SH-SY5Y (cell line): ENCODE data around the gene DRC3.

Experiments
- GATA2 ChIP-seq: IDR thresholded peaks from 2 replicates; pipeline ENCODE4 v1.6.1; 2011; ENCODE audit warnings: mild to moderate bottlenecking, low read depth, low read length
- GATA3 ChIP-seq: IDR thresholded peaks from 2 replicates; pipeline ENCODE4 v1.6.1; 2011; ENCODE audit warnings: low read depth, mild to moderate bottlenecking, low read length, moderate library complexity

Gene DRC3

DNA sequence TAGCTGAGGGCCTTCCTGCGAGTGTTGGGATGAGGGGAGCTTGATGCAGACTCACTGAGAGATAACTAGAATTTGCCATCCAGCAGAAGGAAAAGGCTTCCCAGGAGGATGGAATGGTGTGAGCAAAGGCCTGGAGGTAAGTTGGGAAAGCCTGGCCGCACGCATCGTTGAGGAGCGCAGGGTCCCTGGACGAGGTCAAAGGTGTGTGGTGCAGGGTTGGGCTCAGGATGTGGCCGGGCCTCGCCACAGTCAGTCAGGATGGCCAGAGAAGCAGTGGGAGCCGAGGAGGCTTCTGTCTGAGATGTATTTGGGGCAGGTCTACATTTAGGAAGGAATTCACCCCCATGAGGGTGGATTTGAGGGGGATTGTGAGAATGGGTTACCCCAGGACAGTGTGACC, 16.4 kb downstream of the DRC3 start:
- TF ChIP-seq GATA3 (no peak), GATA2 (no peak)

DNA sequence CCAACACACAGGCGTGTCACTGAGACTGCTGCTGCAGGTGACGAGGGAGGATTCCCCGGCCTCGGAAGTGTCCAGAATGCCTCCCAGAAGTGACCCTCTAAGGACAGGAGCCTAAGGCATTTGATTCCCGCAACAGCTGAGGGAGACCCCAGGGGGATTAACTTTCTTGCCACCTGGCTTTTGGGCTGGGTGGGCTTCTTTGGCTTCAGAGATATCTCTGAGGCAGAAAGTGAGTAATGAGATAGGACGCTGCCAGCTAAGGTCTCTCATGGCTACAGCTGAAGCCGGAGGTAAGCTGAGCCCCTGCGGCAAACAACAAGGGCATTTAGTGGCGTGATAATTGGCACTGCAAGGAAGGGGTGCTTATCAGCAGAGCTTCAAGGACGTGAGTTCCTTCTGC, 17.0 kb downstream of the DRC3 start:
- no peak for TF ChIP-seq GATA2
- no peak for TF ChIP-seq GATA3

DNA sequence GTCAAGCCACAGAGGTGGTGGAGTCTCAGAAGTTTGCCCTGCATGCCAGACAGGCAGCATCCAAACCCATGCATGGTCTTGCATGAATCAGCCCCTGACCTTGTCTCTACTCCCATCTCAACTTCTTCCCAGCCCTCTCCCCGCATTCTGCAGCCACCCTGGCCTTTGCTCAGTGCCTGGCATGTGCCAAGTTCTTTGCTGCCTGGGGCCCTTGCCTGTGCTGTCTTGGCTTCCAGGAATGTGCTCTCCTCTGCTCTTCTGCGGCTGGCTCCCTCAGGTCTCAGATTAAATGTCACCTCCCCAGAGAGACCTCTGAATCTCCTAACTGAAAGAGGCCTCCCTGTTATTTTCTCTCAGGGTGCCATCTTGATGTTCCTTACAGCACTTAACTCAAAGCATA, 17.6 kb downstream of the DRC3 start:
- no peak for TF ChIP-seq GATA3
- no peak for TF ChIP-seq GATA2

DNA sequence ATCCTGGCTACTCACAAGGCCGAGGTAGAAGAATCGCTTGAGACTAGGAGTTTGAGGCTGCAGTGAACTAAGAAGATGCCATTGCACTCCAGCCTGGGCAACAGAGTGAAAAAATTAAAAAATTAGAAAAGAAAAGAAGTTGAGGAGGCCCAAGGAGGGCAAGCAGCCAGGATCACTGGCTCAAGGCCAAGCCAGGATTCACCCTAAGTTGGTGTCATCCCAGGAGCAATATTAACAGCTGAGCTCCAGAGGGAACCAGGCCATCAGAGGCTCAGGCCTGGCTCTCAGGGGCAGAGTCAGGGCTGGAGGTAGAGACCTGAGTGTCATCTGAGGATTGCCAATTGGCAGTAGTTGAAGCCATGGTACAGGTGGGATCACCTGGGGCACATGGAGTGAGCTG, 20.7 kb downstream of the DRC3 start:
- TF ChIP-seq GATA3, result no peak

DNA sequence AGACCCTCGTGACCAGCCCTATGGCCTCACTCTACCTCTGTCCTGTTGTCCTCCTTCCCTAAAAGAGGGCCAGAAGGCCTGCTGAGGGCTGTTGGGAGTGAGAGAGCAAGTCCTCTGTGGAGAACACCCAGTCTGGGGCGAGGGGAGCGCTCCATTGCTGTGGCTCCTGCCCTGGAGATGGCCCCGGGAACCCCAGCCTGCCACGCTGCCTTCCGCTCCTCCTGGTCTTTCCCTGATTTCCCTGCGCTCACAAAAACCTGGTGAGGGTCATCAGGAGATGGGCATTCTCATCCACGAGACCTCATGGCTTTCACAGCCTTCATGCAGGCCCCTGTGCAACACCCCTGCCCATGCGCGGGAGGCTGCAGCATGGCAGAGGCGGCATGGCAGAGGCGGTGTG, 21.2 kb downstream of the DRC3 start:
- TF ChIP-seq GATA3 (no peak), GATA2 (no peak)

DNA sequence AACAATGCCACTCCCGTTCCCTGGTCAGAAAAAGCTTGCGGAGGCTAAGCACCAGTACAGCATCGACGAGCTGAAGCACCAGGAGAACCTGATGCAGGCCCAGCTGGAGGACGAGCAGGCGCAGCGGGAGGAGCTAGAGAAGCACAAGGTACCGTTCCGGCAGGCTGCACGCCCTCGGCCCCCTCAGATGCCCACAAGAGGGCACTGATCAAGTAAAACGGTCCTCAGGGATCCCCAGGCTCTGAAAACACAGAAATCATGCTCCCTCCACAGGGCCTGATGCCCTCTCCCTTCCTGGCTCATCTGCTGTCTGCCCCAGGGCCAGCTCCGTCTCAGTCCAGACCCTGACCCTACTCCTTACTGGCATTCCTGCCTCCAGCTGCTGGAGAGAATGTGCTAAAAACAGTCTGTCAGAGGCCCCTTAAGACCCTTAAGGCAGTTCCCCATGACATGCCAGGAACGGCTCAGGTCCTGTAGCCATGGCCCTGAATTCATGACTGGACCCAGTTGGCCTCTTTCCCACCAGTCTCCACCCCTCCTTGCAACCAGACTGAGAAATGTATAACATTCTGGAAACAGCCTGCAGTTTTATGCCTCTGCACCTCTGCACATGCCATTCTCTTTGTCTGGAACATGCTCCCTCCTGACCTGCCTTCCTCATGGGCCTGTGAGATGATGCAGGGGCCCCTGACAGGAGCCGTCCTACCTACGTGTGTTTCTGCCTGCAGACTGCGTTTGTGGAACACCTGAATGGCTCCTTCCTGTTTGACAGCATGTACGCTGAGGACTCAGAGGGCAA, 21.8 kb downstream of the DRC3 start:
- TF ChIP-seq GATA2 (no peak), GATA3 (no peak)

DNA sequence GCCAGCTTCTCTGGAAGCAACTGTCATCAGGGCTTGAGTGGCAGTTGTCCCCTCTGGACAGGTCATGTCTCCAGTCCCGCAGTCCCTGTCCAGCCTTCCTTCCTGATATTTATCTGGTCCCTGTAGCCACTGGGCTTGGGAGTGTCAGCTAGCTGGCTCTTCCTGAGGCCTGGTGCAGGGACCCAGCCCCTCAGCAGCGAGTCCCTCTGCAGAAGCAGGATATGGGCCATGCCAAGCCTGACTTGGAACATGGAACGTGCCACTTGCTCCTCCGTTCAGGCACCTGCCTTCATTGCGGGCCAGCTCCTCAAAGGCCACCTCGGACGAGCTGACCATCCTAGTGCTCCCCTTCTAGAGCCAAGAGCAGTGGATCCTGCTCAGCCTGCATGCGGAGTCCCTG, 26.3 kb downstream of the DRC3 start:
- TF ChIP-seq GATA2 (no peak), GATA3 (no peak)

DNA sequence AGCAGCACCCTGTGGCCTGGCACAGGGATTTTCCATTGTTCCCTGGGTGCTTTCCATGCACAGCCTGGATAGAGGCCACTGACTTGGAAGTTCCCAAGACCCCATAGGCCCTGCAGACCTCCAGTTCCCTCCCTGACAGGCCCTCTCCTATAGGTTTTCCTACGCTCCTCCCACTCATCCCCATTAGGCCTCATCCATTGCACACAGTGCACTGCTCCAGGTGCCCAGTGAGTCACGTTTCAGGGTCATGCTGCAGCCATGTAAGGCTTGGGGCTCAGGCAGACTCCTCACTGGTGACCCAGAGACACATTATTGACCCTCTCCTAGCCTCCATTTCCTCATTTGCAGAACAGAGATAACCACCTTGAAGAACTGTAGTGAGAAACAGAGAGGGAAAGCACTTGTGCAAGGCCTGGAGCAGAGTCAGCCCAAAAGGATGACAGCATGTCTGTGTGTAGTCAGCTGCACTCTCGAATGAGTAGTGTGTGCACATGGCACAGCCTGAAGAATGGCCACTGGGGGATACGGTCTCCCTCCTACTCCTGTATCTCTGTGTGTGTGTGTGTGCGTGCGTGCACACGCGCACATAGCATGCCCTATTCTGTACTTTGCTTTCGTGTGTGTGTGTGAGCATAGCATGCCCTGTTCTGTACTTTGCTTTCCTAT, 26.8 kb downstream of the DRC3 start:
- no peak for TF ChIP-seq GATA2
- no peak for TF ChIP-seq GATA3

DNA sequence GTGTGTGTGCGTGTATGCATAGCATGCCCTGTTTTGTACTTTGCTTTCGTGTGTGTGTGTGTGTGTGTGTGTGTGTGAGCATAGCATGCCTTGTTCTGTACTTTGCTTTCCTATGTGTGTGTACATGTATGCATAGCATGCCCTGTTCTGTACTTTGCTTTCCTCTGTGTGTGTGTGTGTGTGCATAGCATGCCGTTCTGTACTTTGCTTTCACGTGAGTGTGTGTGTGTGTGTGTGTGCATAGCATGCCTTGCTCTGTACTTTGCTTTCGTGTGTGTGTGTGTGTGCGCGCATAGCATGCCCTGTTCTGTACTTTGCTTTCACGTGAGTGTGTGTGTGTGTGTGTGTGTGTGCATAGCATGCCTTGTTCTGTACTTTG, 27.4 kb downstream of the DRC3 start:
- no peak for TF ChIP-seq GATA3
- TF ChIP-seq GATA2, result no peak

DNA sequence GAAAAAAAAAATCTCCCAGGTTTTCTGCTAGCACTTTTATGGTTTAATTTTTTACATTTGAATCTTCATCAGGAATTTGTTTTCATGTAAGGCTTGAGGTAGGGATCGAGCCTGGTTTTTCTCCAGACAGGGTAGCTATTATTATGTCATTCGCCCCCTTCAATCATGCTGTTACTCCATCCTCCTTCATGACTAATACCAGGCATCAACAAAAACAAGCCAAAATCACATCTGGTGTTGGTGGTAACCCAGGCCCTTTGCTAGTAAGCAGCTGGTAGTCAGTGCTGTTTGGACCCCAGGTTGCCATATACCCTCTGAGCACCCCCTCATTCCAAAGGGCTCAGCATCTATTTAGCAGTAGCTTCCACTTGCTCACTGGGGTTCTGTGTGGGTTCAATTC, 29.5 kb downstream of the DRC3 start:
- TF ChIP-seq GATA3, result no peak
- no peak for TF ChIP-seq GATA2

DNA sequence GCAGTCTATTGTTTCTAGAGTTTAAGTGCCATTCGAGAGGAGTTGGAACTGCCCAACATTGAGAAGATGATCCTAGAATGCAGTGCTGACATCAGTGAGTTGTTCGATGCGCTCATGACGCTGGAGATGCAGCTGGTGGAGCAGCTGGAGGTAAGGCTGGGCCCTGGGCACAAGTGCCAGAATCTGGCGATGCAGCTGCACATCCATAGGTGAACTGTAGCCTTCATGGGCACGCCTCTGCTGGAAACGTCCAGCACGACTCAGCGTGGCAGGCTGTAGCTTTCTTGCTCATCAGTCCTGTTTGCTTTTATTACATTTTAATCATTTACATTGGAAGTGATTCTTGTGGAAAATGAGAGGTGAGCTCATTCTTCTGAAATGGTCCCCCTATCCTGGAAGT, 31.7 kb downstream of the DRC3 start:
- TF ChIP-seq GATA3, result no peak
- TF ChIP-seq GATA2, result no peak

DNA sequence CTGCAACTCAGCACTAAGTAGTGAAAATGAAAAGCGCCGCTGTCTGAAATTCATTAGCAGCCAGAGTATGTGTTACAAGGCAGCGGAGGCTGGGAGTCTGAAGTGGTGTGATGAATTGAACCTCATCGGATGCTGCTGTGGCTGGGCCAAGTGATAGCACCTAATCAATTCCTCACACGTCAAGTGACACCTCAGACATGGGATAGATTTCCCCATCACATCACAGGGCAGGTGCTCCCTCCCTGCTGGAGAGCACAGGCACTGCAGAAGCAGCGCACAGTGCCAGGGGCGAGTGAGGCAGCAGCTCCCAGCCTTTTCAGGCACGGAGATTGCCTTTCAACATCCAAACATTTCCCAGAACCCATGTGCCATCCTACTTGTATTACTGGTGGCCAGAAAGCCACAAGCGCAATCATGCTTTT, 32.2 kb downstream of the DRC3 start:
- TF ChIP-seq GATA3 (no peak), GATA2 (no peak)

DNA sequence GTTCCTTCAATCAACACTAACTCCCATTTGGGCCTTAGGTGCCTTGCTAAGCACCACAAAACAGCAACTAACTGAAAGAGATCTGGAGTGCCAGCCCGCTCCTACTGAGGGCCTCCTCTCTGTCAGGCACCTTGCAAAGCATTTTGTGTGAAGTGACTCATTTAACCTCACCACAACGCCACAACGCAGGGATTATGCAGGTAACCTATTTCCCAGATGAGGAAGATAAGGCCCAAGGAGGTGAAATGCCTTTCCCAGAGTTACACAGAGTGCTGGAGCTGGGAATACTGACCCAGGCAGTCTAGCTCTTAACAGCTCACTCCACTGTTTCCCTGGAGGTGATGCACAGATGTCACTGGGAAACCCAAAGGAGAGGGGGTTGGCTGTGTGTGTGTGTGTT, 32.8 kb downstream of the DRC3 start:
- TF ChIP-seq GATA2 (no peak), GATA3 (no peak)

DNA sequence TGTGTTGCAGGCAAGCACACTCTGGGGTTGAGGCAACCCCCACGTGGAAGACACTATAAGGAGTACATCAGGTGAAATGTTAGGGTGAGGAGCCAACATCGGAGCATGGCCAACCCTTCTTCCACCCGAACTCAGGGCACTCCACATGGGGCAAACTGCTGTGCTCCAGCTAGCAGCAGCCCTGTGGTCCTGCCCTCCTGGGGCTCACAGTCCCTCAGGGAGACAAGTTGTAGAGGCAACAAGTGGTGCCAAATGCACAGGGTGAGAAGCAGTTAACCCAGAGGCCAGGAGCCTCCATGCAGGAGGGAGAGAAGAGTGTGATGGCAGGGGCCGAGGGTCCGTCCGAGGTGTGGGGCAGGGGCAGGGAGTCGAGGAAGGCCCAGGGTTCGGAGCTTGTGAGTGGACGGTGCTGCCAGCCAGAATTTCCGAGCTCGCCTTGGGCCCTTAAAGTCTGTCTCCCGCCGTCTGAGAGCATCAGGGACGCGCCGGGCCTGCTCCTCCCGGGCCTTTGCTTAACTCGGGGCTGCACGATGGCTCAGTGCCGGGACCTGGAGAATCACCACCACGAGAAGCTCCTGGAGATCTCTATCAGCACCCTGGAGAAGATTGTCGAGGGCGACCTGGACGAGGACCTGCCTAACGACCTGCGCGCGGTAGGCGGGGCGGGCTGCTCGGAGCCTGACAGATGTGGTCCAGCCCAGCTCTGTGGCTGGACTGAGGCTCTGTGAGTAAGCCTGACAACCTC, 34.0 kb downstream of the DRC3 start:
- TF ChIP-seq GATA2 (no peak), GATA3 (no peak)
